Thymus (tissue), 11 donors: Measurements from ENCODE around the gene PRR3. TPM values are rescaled to one million over a fixed set of nuclear protein-coding genes. Genes with fewer than 3 reads are reported as not detected.
"Not testable (repeated sequence)": the region's sequence is repeated elsewhere in the genome, so short reads cannot be mapped to it uniquely, and the experiment has no call there.

Source experiments
- DNase-seq, 9 donors: peaks; one replicate each; pipeline ENCODE4 v3.0.0-alpha.2; 2013; ENCODE audit warnings: low spot score in 9 of 9, low read depth in 6 of 9, missing footprints in 1 of 9
- H3K27ac ChIP-seq, 2 donors: one replicate each; pipeline ENCODE4 v1.5.1; 2013; ENCODE audit warnings: control low read depth in 1 of 2, low read depth in 1 of 2, low read length in 1 of 2, mild to moderate bottlenecking in 1 of 2, moderate library complexity in 1 of 2
- H3K27me3 ChIP-seq, 2 donors: one replicate each; pipeline ENCODE4 v1.5.1; 2013; ENCODE audit warnings: low read length in 1 of 2; ENCODE audit not compliant: control insufficient read depth in 2 of 2, insufficient read depth in 1 of 2
- H3K36me3 ChIP-seq, 2 donors: one replicate each; pipeline ENCODE4 v1.5.1; 2013; ENCODE audit warnings: low read length in 1 of 2, mild to moderate bottlenecking in 1 of 2, moderate library complexity in 1 of 2; ENCODE audit not compliant: control insufficient read depth in 2 of 2, insufficient read depth in 2 of 2
- H3K4me1 ChIP-seq, 2 donors: one replicate each; pipeline ENCODE4 v1.5.1; 2013; ENCODE audit warnings: low read length in 2 of 2; ENCODE audit not compliant: control insufficient read depth in 2 of 2, insufficient read depth in 2 of 2
- H3K4me3 ChIP-seq, 2 donors: one replicate each; pipeline ENCODE4 v1.5.1; 2013; ENCODE audit warnings: low read length in 2 of 2, control low read depth in 1 of 2, mild to moderate bottlenecking in 1 of 2
- H3K9me3 ChIP-seq, 2 donors: one replicate each; pipeline ENCODE4 v1.5.1; 2013; ENCODE audit warnings: low read length in 1 of 2, mild to moderate bottlenecking in 1 of 2; ENCODE audit not compliant: control insufficient read depth in 2 of 2, insufficient read depth in 1 of 2
- WGBS: extraction: QIAGEN DNeasy Blood & Tissue Kit; methylation state at CpG from one replicate; pipeline ENCODE4 v1.1.7; 2013; 5-methylcytosine and 5-hydroxymethylcytosine counted together
- polyA plus RNA-seq: library from polyadenylated mRNA; stranded (reverse); fragments of 200-250 nt; gene quantifications from one replicate; pipeline ENCODE4 v1.2.3, GENCODE V29; 2013
- total RNA-seq: library from RNA; stranded (reverse); fragments of 120-200 nt; gene quantifications from one replicate; pipeline ENCODE4 v1.2.4, GENCODE V29; 2013
- donor health status: healthy.

PRR3 gene
- total and polyA plus RNA-seq, 2 donors, result 13.0 to 16.7 TPM

GRCh38 chr6:30515944-30516753 is 40.9 kb upstream of the PRR3 start:
- peak; percentile 70 to 96 (median 89) for DNase-seq
- peak overlapping the region; percentile 94 to 99 for H3K27ac ChIP-seq
- H3K36me3 ChIP-seq, result no peaks in the 10 kb centered on the region
- peak overlapping the region; percentile 45 to 60 for H3K4me3 ChIP-seq
- H3K9me3 ChIP-seq, result peaks cover 2 to 23% of the 10 kb centered on the region in 2 donors
- WGBS, result under 1% methylated on average over 33 of the region's 33 CpGs
- H3K27me3 ChIP-seq, result no peaks in the 10 kb centered on the region
- peaks cover 11 to 34% of the 10 kb centered on the region in 2 donors for H3K4me1 ChIP-seq

DNA sequence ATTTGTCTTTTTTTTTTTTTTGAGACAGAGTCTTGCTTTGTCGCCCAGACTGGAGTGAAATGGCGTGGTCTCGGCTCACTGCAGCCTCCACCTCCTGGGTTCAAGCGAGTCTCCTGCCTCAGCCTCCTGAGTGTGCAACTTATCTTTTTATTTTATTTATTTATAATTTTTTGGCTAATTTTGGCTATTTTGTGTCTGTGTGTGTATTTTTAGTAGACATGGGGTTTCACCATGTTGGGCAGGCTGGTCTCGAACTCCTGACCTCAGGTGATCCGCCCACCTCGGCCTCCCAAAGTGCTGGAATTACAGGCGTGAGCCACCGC is 40.4 kb upstream of the PRR3 start:
- DNase-seq, H3K36me3 ChIP-seq, H3K27me3 ChIP-seq: not testable (repeated sequence)
- Histone ChIP-seq H3K9me3 (peaks cover 2 to 23% of the 10 kb centered on the region in 2 donors), H3K4me3 (peak overlapping the region; percentile 45 to 60), H3K4me1 (peaks cover 11 to 32% of the 10 kb centered on the region in 2 donors), H3K27ac (peak overlapping the region; percentile 94 to 99)
- 35% methylated on average over 9 of the region's 9 CpGs for WGBS

DNA sequence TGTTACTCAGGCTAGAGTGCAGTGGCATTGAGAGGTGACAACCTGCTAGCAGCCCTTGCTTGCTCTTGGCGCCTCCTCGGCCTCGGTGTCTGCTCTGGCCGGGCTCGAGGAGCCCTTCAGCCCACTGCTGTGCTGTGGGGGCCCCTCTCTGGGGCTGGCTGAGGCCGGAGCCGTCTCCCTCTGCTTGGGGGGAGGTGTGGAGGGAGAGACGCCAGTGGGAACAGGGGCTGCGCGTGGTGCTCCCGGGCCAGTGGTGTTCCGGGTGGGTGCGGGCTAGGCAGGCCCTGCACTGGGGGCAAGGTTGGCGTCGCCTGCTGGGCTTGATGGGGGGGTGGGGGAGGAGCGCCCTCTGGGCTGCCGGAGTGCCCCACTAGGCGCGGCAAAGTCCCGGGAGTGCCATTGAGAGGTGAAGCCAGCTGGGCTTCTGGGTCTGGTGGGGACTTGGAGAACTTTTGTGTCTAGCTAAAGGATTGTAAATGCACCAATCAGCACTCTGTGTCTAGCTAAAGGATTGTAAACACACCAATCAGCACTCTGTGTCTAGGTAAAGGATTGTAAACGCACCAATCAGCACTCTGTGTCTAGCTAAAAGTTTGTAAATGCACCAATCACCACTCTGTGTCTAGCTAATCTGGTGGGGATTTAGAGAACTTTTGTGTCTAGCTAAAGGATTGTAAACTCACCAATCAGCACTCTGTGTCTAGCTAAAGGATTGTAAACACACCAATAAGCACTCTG is 39.2 kb upstream of the PRR3 start:
- H3K4me3 ChIP-seq, H3K36me3 ChIP-seq, DNase-seq, H3K27me3 ChIP-seq: not testable (repeated sequence)
- H3K4me1 ChIP-seq, result peaks cover 11 to 32% of the 10 kb centered on the region in 2 donors
- H3K9me3 ChIP-seq, result peaks cover 2 to 23% of the 10 kb centered on the region in 2 donors
- H3K27ac ChIP-seq, result peak overlapping the region in 1 of 2 donors; percentile 79
- 93% methylated on average over 21 of the region's 21 CpGs for WGBS

DNA sequence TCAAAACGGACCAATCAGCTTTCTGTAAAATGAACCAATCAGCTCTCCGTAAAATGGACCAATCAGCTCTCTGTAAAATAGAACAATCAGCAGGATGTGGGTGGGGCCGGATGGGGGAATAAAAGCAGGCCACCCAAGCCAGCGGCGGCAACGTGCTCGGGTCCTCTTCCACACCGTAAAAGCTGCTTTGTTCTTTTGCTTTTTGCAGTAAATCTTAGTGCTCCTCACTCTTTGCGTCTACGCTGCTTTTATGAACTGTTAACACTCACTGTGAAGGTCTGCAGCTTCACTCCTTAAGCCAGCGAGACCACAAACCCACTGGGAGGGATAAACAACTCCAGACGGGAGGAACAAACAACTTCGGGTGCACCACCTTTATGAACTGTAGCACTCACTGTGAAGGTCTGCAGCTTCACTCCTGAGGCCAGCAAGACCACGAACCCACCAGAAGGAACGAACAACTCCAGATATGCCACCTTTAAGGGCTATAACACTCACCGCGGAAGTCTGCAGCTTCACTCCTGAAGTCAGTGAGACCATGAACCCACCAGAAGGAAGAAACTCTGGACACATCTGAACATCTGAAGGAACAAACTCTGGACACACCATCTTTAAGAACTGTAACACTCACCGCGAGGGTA is 38.5 kb upstream of the PRR3 start:
- H3K4me3 ChIP-seq, H3K27me3 ChIP-seq, DNase-seq, H3K36me3 ChIP-seq: not testable (repeated sequence)
- Histone ChIP-seq H3K9me3 (peaks cover 2 to 23% of the 10 kb centered on the region in 2 donors), H3K27ac (peak overlapping the region in 1 of 2 donors; percentile 79), H3K4me1 (peaks cover 11 to 32% of the 10 kb centered on the region in 2 donors)
- WGBS, result 48% methylated on average over 19 of the region's 19 CpGs

- H3K27ac ChIP-seq, result no peak overlapping the region
- peaks cover 4 to 24% of the 10 kb centered on the region in 2 donors for H3K4me1 ChIP-seq
- H3K4me3 ChIP-seq, result no peak overlapping the region
- no peaks in the 10 kb centered on the region for H3K27me3 ChIP-seq
- H3K36me3 ChIP-seq, result no peaks in the 10 kb centered on the region
- no peak for DNase-seq
- peaks cover 2 to 23% of the 10 kb centered on the region in 2 donors for H3K9me3 ChIP-seq
- WGBS, result 98% methylated on average over 6 of the region's 6 CpGs
Measured at GRCh38 chr6:30520522-30520921, 36.6 kb upstream of the PRR3 start.

GRCh38 chr6:30521082-30521481 is 36.0 kb upstream of the PRR3 start:
- peaks cover 2 to 19% of the 10 kb centered on the region in 2 donors for H3K4me1 ChIP-seq
- H3K4me3 ChIP-seq, H3K27me3 ChIP-seq, H3K36me3 ChIP-seq, DNase-seq: not testable (repeated sequence)
- H3K27ac ChIP-seq, result peak overlapping the region in 1 of 2 donors; percentile 58
- WGBS, result 93% methylated on average over 7 of the region's 7 CpGs
- H3K9me3 ChIP-seq, result peaks cover 2 to 21% of the 10 kb centered on the region in 2 donors

GRCh38 chr6:30521952-30522351 is 35.1 kb upstream of the PRR3 start:
- DNase-seq, H3K27me3 ChIP-seq, H3K27ac ChIP-seq, H3K4me3 ChIP-seq, H3K36me3 ChIP-seq: not testable (repeated sequence)
- 94% methylated on average over 5 of the region's 5 CpGs for WGBS
- H3K9me3 ChIP-seq, result peaks cover 2 to 21% of the 10 kb centered on the region in 2 donors
- H3K4me1 ChIP-seq, result peaks cover 0 to 13% of the 10 kb centered on the region in 2 donors

DNA sequence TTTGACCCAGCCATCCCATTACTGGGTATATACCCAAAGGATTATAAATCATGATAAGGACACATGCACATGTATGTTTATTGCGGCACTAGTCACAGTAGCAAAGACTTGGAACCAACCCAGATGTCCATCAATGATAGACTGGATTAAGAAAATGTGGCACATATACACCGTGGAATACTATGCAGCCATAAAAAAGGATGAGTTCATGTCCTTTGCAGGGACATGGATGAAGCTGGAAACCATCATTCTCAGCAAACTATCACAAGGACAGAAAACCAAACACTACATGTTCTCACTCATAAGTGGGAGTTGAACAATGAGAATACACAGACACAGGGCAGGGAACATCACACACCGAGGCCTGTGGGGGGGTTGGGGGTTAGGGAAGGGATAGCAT is 30.7 kb upstream of the PRR3 start:
- not testable (repeated sequence) for DNase-seq, H3K27me3 ChIP-seq, H3K9me3 ChIP-seq, H3K27ac ChIP-seq, H3K4me3 ChIP-seq, H3K4me1 ChIP-seq, H3K36me3 ChIP-seq
- WGBS, result 97% methylated on average over 3 of the region's 3 CpGs
